Activated CD4-positive, CD25-positive, alpha-beta regulatory T cell (primary cell): ENCODE data around the gene PKN1.

Experiments used
- DNase-seq, 4 experiments: peaks; one replicate each; lab custom pipeline; 2025; lab: John Stamatoyannopoulos, UW

The PKN1 gene

DNA sequence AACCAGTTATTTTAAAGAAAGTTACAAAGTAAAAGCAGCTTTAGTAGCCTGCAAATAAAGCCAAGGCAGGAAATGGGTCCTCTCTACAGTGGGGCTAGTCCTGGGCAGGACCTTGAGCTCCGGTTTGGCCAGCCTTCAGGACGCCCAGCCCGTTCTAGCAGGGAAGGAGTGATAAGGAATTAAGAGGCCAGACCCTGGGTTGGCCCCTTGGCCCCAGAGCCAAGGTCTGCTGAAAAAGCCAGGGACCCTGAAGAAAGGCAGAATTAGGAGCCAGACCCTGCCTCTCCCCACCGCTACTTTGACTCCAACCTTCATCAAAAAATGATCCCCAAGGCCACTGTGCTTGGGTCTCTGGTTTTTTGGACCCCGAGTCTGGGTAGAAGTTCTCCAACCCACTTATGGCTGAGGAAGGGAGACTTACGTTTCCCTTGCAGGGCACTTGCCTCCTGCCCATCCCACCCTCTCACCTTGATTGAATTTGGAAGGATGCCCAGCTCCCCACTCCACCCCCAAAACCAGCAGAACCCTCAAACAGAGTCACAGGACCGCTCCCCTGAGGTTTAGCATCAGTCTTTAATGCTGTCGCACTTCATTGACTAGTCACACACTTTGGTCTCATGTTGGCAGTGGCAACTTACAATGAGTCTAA, 81.2 kb downstream of the PKN1 start:
- DNase-seq = no peak

DNA sequence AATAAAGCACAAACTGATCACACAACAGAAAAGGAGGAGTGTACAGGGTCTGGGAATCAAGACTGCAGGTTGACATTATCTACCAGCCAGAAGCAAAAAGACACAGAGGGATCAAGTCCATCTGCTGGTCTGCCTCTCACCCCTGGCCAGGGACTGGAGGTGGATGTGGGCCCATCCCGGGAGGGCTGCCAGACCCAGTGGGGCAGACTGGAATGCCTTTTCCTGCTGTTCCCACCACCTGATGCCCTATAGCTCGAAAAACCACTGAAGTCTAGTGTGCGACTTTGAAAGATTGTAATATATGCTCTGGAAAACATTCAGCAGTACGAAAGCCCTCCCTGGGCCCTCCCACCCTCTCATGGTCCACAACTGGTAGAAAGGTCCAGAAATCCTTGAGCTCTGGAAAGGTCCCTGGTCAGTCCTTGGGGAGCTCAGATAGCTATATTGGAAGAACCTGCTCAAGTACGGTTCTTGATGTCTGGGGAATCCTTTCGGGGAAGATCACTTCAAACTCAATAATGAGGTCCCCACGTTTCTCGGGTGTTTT, 82.5 kb downstream of the PKN1 start:
- no peak for DNase-seq

DNA sequence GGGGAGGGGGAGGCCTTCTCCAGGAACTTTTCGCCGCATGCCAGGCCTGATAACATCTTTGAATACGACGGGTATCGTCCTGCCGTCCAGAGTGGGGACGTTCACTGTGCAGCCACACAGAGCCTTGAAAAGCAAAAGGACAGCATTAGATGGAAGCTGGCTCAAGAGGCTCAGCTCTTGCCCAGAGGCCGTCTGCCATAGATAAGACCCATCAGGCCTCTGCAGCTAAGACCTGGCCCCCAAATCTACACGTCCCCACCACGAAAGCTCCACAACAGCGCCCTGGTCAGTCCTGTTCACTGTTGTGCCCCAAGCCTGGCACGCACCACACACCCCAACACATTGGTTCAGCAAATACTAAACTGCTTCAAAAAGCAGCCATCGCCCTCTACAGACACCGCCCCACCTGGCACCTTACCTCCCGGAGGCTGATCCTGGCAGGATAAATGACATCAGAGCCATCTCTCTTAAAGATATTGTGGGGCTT, 83.0 kb downstream of the PKN1 start:
- DNase-seq = no peak

DNA sequence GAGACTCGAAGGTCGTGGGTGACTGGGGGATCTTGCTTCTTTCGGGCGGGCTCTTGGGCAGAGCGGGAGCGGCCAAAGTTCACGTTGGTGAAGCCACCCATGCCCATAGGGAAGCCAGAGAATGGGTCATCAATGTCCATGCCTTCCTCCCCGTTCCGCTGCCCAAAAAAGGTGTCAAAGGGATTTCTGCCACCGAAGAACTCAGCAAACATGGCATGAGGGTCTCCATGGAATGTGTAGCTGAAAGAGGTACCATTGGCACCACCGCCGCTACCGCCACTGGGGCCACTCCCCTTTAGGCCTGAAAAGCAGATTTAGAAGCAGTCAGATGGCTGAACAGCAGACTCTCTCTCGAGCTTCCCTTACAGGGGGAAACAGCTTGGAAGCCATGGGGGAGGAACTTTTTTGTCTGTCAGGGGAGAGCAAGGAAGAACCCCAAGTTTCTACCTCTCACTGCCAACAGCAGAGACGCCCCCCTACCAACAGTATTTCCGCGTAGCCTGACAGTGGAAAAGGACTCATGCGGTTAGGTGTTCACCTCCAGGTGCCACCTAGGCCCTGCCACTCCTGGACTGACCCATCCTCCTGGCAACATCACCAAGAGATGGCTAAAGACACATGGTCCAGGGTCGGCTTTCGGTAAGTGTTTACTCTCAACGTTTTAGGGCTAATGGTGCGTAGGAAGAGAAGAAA, 83.8 kb downstream of the PKN1 start:
- no peak for DNase-seq

DNA sequence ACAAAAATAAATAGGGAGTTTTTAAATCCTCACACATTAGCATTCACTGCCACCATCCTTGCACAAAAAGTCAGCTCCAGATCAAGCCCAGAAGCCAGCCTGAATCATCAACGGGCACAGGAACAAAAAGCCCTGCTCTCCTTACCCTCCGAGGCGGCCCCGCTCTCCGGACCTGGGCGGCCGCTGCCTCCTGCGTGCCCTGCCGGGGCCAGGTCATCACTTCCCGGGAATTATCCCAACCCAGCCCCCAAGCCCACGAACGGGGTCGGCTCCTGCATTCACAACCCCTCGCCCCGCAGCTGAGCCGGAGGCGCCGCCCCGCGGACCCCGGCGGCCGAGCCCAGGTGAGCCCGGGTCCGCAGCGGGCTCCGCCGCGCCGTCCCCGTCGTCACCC, 84.3 kb downstream of the PKN1 start:
- DNase-seq = no peak

DNA sequence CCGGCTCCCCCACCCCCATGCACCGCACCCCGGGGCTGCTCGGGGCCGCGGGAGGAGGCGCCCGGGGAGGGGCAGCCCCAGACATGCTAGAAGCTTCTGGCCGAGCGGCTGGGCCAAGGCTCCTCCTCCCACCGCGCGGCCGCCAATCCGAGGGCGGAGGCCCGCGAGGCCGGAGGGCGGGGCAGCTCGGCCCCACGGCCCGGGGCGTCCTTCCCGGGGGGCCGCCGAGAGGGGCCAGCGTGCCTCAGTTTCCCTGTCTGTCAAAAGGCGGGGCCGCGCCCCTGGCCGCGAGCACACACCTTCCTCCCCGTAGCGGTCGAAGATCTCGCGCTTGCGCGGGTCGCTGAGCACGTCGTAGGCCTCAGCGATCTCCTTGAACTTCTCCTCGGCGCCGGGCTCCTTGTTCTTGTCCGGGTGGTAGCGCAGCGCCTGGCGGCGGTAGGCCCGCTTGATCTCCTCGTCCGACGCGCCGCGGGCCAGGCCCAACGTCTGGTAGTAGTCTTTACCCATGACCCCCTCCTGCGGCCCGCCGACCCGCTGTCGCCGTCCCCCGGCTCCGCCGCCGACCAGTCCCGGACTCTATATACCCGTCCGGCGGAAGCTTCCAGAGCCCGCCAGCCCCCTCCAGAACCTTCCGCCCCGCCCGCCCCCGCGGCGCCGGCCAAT, 84.9 kb downstream of the PKN1 start, which contains the start of gene DNAJB1:
Gene DNAJB1 (minus strand): TSS at position 558 of the 666 bp plus-strand sequence. CDS start 48 bp downstream, at position 510.
- DNase-seq = peak; percentile 52 to 68 (median 52)

DNA sequence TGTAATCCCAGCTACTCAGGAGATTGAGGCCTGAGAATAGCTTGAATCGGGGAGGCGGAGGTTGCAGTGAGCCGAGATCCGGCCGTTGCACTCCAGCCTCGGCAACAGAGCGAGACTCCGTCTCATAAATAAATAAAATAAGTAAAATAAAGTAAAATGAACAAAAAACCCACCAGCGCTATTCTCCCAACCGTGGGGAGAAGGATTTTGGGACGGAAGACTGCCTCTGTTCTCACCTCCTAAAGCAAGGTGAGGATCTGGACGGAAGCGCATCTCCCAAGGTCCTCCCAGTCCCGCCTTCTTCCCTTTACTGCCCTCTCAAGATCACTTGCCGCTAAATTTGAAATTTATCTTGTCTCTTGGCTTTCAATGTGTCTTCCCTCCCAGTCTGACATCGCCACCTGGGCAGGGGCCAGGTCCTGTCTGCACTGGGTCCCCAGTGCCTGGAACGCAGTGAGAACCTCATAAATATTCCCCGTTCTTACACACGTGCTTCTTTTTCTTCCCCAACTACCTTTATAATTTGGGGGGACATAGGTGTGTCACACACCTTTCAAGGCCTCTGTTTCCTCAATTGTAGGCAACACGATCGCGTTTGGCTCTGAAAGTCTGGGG, 86.2 kb downstream of the PKN1 start:
- DNase-seq = no peak

DNA sequence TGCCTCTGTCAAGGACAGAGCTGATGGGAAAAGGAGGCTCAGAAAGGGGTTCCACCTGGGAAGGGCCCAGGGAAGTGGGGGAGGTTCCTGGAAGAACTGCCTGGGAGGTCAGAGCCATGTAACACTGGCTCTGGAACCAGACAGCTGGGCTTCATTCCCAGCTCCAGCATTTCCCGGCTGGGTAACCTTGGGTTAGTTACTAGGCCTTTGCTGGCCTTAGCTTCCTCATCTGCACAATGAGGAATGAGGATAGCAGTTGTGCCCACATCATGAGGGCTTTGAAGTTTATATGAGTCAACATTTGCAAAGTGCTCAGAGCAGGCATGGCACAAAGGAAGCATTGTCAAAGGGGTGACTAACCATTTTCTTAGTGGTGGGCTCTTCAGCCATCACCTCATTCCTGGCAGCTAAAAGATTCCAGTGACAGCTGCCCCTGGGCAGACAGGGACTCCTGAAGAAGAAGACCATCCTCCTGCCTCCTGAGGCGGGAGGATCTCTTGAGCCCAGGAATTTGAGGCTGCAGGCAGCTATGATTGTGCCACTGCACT, 86.8 kb downstream of the PKN1 start:
- DNase-seq = no peak

DNA sequence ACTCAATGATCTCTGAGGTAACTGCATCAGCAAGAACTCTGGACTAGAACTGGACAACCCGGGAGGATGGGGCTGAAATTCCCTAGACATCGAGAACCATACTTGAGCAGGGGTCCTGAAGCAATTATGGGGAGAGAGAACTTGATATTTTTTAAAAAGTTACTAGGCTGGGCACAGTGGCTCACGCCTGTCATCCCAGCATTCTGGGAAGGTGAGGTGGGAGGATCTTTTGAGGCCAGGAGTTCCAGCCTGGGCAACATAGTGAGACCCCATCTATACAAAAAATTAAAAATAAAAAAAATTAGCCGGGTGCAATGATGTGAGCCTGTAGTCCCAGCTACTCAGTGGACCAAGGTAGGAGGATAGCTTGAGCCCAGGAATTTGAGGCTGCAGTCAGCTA, 87.4 kb downstream of the PKN1 start:
- DNase-seq = no peak
